Liver (tissue), 9 donors: ENCODE results near the gene RAB1A. TPM values are rescaled to one million over a fixed set of nuclear protein-coding genes. Genes with fewer than 3 reads are reported as not detected.

ENCODE experiments used
- DNase-seq: peaks from one replicate; pipeline ENCODE4 v3.0.0-alpha.2; 2017; ENCODE audit warnings: low spot score
- H3K27ac ChIP-seq, 2 donors: one replicate each; pipeline ENCODE4 v1.7.0; 2013; ENCODE audit warnings: inconsistent platforms in 2 of 2, low read length in 2 of 2, control low read depth in 1 of 2, low read depth in 1 of 2, mild to moderate bottlenecking in 1 of 2
- H3K27me3 ChIP-seq, 4 donors: one replicate each; pipeline versions ENCODE4 v1.6.1 to v1.7.0; 2013; ENCODE audit warnings: low read length in 3 of 4, inconsistent platforms in 1 of 4, mild to moderate bottlenecking in 1 of 4, moderate library complexity in 1 of 4; ENCODE audit not compliant: control insufficient read depth in 4 of 4, insufficient read depth in 4 of 4
- H3K36me3 ChIP-seq, 4 donors: one replicate each; pipeline versions ENCODE4 v1.6.1 to v1.7.0; 2013; ENCODE audit warnings: low read length in 3 of 4, mild to moderate bottlenecking in 3 of 4, low read depth in 1 of 4, moderate library complexity in 1 of 4; ENCODE audit not compliant: control insufficient read depth in 4 of 4, insufficient read depth in 3 of 4
- H3K4me1 ChIP-seq, 4 donors: one replicate each; pipeline versions ENCODE4 v1.6.1 to v1.7.0; 2013; ENCODE audit warnings: low read length in 3 of 4, mild to moderate bottlenecking in 3 of 4, moderate library complexity in 1 of 4; ENCODE audit not compliant: control insufficient read depth in 4 of 4, insufficient read depth in 4 of 4
- H3K4me3 ChIP-seq, 3 donors: one replicate each; pipeline versions ENCODE4 v1.6.1 to v1.7.0; 2013; ENCODE audit warnings: low read length in 3 of 3, control low read depth in 1 of 3, low read depth in 1 of 3, mild to moderate bottlenecking in 1 of 3
- H3K9ac ChIP-seq, 2 donors: one replicate each; pipeline ENCODE4 v1.7.0; 2013; ENCODE audit warnings: low read length in 2 of 2, mild to moderate bottlenecking in 2 of 2, moderate library complexity in 2 of 2, control low read depth in 1 of 2, low read depth in 1 of 2
- H3K9me3 ChIP-seq, 4 donors: one replicate each; pipeline versions ENCODE4 v1.6.1 to v1.7.0; 2013; ENCODE audit warnings: low read length in 3 of 4; ENCODE audit not compliant: control insufficient read depth in 4 of 4
- ATF3 ChIP-seq: IDR thresholded peaks from 2 replicates; pipeline ENCODE4 v1.6.1; 2016; ENCODE audit warnings: antibody characterized with exemption
- EGR1 ChIP-seq, 2 donors: IDR thresholded peaks; 2 replicates each; pipeline ENCODE4 v1.6.1; 2016 to 2018; ENCODE audit warnings: antibody characterized with exemption in 2 of 2, low read depth in 2 of 2
- FOXA1 ChIP-seq: IDR thresholded peaks from 2 replicates; pipeline ENCODE4 v1.6.1; 2016; ENCODE audit warnings: antibody characterized with exemption
- FOXA2 ChIP-seq: IDR thresholded peaks from 2 replicates; pipeline ENCODE4 v1.6.1; 2016; ENCODE audit warnings: antibody characterized with exemption
- GABPA ChIP-seq, 2 donors: IDR thresholded peaks in 1 of 2; conservative IDR thresholded peaks in 1 of 2; 2 replicates each; pipeline ENCODE4 v1.6.1; 2016; ENCODE audit warnings: antibody characterized with exemption in 2 of 2, mild to moderate bottlenecking in 1 of 2, moderate library complexity in 1 of 2
- HNF4A ChIP-seq, 2 donors: conservative IDR thresholded peaks; 2 replicates each; pipeline ENCODE4 v1.6.1; 2016; ENCODE audit warnings: antibody characterized with exemption in 2 of 2, mild to moderate bottlenecking in 2 of 2
- HNF4G ChIP-seq: IDR thresholded peaks from 2 replicates; pipeline ENCODE4 v1.6.1; 2016; ENCODE audit warnings: antibody characterized with exemption
- JUND ChIP-seq, 2 donors: IDR thresholded peaks; 2 replicates each; pipeline ENCODE4 v1.6.1; 2016; ENCODE audit warnings: antibody characterized with exemption in 2 of 2
- MAX ChIP-seq: IDR thresholded peaks from 2 replicates; pipeline ENCODE4 v1.6.1; 2016; ENCODE audit warnings: antibody characterized with exemption
- NR2F2 ChIP-seq: IDR thresholded peaks from 2 replicates; pipeline ENCODE4 v1.6.1; 2016; ENCODE audit warnings: antibody characterized with exemption
- RAD21 ChIP-seq, 2 donors: IDR thresholded peaks; 2 replicates each; pipeline ENCODE4 v1.6.1; 2016; ENCODE audit warnings: antibody characterized with exemption in 2 of 2, mild to moderate bottlenecking in 2 of 2
- REST ChIP-seq: IDR thresholded peaks from 2 replicates; pipeline ENCODE4 v1.6.1; 2016; ENCODE audit warnings: antibody characterized with exemption, mild to moderate bottlenecking
- SP1 ChIP-seq: IDR thresholded peaks from 2 replicates; pipeline ENCODE4 v1.6.1; 2018; ENCODE audit warnings: antibody characterized with exemption, mild to moderate bottlenecking
- TAF1 ChIP-seq: conservative IDR thresholded peaks from 2 replicates; pipeline ENCODE4 v1.6.1; 2016; ENCODE audit warnings: antibody characterized with exemption, mild to moderate bottlenecking
- YY1 ChIP-seq: IDR thresholded peaks from 2 replicates; pipeline ENCODE4 v1.6.1; 2016; ENCODE audit warnings: antibody characterized with exemption, mild to moderate bottlenecking
- ZBTB33 ChIP-seq: IDR thresholded peaks from 2 replicates; pipeline ENCODE4 v1.6.1; 2016; ENCODE audit warnings: antibody characterized with exemption
- WGBS: extraction: QIAGEN DNeasy Blood & Tissue Kit; methylation state at CpG from one replicate; pipeline ENCODE4 v1.1.7; 2013; 5-methylcytosine and 5-hydroxymethylcytosine counted together
- polyA plus RNA-seq, 2 donors: library from polyadenylated mRNA; stranded (reverse) in 1 of 2; unstranded in 1 of 2; fragments of 200-250 nt in 1 of 2; fragments of >200 nt in 1 of 2; fragmentation: Nextera tagmentation in 1 of 2; extraction: Ambion mirVana in 1 of 2; gene quantifications; one replicate each; pipeline versions ENCODE4 v1.2.1 to v1.2.3, GENCODE V29; 2013 to 2015
- total RNA-seq, 2 donors: library from RNA; depleted of rRNA; stranded (reverse); fragments of >200 nt; gene quantifications; one replicate each; pipeline ENCODE4 v1.2.3, GENCODE V29; 2014
- TF ChIP-seq, protein P1 (sequence below): fragments of 150-350 bp; IDR thresholded peaks from 2 replicates; pipeline ENCODE4 v1.5.1; 2017; ENCODE audit warnings: improper control_type of control experiment, low read depth, low read length; ENCODE audit not compliant: missing input control
- donor health status: healthy.
- donor health status: healthy.
- donor health status: healthy.
- donor health status: healthy.
- donor health status: healthy.

The RAB1A gene
- total and polyA plus RNA-seq, 4 donors, result 52.8 to 89.7 (median 77.8) TPM

DNA sequence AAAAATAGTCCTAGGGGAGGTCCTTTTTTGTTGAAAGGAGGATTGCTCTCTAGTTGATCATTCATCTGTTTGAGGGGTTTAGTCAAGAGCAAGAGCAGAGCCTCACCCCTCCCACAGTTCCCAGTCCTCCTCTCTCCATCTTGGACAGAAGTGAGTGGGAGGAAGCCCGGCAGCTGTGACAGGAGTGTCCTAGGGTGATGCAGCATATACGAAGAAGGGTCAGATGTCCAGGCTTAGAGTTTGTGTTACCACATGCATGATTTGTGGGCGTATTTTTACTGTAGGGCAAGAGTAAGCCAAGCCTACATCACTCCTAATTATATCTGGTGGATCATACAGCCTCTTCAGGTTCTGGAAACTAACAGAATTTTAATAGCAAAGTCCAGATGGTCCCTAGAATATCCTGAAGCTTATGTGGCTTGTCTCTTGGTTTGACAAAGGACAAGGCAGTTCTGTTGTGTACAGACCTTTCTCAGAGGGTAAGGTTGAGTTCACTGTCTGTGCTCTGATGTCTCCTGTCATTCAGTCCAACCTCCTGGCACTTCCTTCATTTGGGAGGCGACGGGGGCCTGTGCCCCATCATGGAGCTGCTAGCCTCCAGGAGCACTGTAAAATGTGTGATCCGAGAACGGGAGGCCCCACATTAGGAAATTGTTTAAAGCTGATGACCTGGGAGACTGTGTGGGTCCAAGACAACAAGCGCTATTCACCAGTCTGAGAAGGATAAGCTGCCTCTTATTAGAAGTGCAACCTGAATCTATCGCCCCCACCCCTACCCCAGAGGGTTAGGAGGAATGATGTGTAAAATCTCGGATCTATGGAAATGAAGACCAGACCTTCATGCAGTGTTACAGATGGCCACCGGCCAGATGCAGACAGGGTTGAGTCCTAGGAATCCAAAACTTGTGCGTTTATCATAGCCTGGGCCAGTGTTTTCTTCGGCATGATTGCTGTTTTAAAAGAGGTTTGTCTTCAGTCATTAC is 66.8 kb downstream of the RAB1A start:
- no peak for DNase-seq
- Histone ChIP-seq H3K9me3 (no peaks in the 10 kb centered on the region), H3K4me3 (no peak overlapping the region), H3K9ac (no peak overlapping the region), H3K4me1 (peaks cover 5 to 11% (median 9%) of the 10 kb centered on the region in 4 donors), H3K27ac (no peak overlapping the region), H3K36me3 (no peaks in the 10 kb centered on the region), H3K27me3 (no peaks in the 10 kb centered on the region)
- no peak for TF ChIP-seq NR2F2
- no peak for TF ChIP-seq ZBTB33
- TF ChIP-seq MAX, result no peak
- TF ChIP-seq REST, result no peak
- 80% methylated on average over 13 of the region's 13 CpGs for WGBS

DNA sequence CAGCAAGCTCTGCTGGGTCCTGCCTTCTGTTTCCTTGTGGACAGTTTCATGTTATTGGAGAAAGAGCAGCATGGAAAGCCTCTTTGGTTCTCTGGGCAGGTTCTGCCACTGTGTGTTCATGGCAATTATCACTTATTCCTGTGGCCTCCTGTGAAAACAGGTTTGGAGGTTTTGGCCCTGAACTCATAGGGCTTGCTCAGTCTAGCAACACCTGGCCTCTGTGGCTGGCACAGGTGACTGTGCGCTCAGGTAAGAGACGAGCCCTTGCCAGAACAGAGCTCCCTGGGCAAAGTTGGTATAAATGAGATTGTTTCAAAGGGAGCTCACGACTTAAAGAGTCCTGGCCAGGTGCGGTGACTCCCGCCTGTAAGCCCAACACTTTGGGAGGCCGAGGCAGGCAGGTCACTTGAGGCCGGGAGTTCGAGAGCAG is 68.0 kb downstream of the RAB1A start:
- Histone ChIP-seq H3K4me1 (peaks cover 6 to 18% (median 14%) of the 10 kb centered on the region in 4 donors), H3K9me3 (no peaks in the 10 kb centered on the region), H3K4me3 (no peak overlapping the region), H3K36me3 (no peaks in the 10 kb centered on the region), H3K27ac (no peak overlapping the region), H3K9ac (no peak overlapping the region), H3K27me3 (no peaks in the 10 kb centered on the region)
- DNase-seq, result no peak
- WGBS, result 94% methylated on average over 8 of the region's 8 CpGs
- TF ChIP-seq, protein P1, sequence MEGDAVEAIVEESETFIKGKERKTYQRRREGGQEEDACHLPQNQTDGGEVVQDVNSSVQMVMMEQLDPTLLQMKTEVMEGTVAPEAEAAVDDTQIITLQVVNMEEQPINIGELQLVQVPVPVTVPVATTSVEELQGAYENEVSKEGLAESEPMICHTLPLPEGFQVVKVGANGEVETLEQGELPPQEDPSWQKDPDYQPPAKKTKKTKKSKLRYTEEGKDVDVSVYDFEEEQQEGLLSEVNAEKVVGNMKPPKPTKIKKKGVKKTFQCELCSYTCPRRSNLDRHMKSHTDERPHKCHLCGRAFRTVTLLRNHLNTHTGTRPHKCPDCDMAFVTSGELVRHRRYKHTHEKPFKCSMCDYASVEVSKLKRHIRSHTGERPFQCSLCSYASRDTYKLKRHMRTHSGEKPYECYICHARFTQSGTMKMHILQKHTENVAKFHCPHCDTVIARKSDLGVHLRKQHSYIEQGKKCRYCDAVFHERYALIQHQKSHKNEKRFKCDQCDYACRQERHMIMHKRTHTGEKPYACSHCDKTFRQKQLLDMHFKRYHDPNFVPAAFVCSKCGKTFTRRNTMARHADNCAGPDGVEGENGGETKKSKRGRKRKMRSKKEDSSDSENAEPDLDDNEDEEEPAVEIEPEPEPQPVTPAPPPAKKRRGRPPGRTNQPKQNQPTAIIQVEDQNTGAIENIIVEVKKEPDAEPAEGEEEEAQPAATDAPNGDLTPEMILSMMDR, result no peak
- TF ChIP-seq RAD21 (IDR thresholded peaks at IDR 0.05), result no peak
- no peak for TF ChIP-seq GABPA (IDR thresholded peaks at IDR 0.05 in 1 of 2, conservative IDR thresholded peaks at IDR 0.05 in 1 of 2)
- TF ChIP-seq TAF1, result no peak
- no peak for TF ChIP-seq SP1
- no peak for TF ChIP-seq ATF3
- TF ChIP-seq YY1, result no peak
- no peak for TF ChIP-seq ZBTB33
- no peak for TF ChIP-seq HNF4A (conservative IDR thresholded peaks at IDR 0.05)
- no peak for TF ChIP-seq REST
- TF ChIP-seq EGR1 (IDR thresholded peaks at IDR 0.05; ENCODE audit: low read depth in 2 of 2), result no peak
- no peak for TF ChIP-seq FOXA1
- no peak for TF ChIP-seq JUND (IDR thresholded peaks at IDR 0.05)
- TF ChIP-seq FOXA2, result no peak
- TF ChIP-seq NR2F2, result no peak
- no peak for TF ChIP-seq HNF4G
